ENCODE results near the gene TFB1M.

DNA sequence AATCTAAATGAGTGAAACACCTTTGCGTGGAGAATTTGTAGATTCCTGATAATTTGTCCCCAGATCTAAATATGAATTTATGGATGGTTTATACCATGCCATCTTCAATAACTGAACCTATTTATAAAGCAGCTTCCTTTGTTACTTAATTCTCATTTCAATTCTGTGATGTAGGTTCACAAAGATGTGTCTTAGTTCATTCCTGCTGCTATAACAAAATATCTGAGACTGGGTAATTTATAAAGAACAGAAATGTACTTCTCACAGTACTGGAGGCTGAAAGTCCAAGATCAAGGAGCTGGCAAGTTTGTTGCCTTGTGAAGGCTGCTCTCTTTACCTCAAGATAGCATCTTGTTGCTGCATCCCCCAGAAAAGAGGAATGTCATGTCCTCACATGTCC is 2.1 kb upstream of the TFB1M start:
- TF ChIP-seq, protein P1, sequence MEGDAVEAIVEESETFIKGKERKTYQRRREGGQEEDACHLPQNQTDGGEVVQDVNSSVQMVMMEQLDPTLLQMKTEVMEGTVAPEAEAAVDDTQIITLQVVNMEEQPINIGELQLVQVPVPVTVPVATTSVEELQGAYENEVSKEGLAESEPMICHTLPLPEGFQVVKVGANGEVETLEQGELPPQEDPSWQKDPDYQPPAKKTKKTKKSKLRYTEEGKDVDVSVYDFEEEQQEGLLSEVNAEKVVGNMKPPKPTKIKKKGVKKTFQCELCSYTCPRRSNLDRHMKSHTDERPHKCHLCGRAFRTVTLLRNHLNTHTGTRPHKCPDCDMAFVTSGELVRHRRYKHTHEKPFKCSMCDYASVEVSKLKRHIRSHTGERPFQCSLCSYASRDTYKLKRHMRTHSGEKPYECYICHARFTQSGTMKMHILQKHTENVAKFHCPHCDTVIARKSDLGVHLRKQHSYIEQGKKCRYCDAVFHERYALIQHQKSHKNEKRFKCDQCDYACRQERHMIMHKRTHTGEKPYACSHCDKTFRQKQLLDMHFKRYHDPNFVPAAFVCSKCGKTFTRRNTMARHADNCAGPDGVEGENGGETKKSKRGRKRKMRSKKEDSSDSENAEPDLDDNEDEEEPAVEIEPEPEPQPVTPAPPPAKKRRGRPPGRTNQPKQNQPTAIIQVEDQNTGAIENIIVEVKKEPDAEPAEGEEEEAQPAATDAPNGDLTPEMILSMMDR (conservative IDR thresholded peaks at IDR 0.05): no peak
- no peak for TF ChIP-seq EZH2 (IDR thresholded peaks at IDR 0.05; ENCODE audit: low read depth)
